Muscle of leg (tissue), 9 donors: ENCODE data around the gene DPP7. TPM values are rescaled to one million over a fixed set of nuclear protein-coding genes. Genes with fewer than 3 reads are reported as not detected.

ENCODE experiments used
- polyA plus RNA-seq, 8 donors: library from polyadenylated mRNA; unstranded; fragments of 120-200 nt; gene quantifications; one replicate each; pipeline versions ENCODE4 v1.2.1 to v1.2.3, GENCODE V29; 2013; ENCODE audit warnings: inconsistent platforms in 1 of 8, low replicate concordance in 1 of 8; ENCODE audit not compliant: insufficient read length in 8 of 8, insufficient read depth in 1 of 8
- total RNA-seq: library from RNA; stranded (reverse); fragments of 120-200 nt; gene quantifications from one replicate; pipeline ENCODE4 v1.2.4, GENCODE V29; 2013

DPP7 gene
- total and polyA plus RNA-seq, 9 donors = 23.9 to 43.9 (median 30.7) TPM

Other genes starting within 250 kb of the DPP7 start
Only the 30 nearest of the 33 such genes appear.
- 49.7 TPM for gene FBXW5, start 170.0 kb downstream of the DPP7 start, total RNA-seq
- gene FBXW5, start 170.0 kb downstream of the DPP7 start, polyA plus RNA-seq = 10 to 100 TPM; 39.9 to 54.8 (median 45.1) TPM
- 0.58 TPM for gene C8G, start 169.5 kb downstream of the DPP7 start, total RNA-seq
- gene C8G, start 169.5 kb downstream of the DPP7 start, polyA plus RNA-seq = 1 to 10 TPM in 1 of 8 donors, under 1 TPM in 6, not detected in 1; 0.17 to 2.3 (median 0.86) TPM
- gene LCN12, start 162.5 kb downstream of the DPP7 start, total RNA-seq = 0.44 TPM
- 1 to 10 TPM in 3 of 8 donors, under 1 TPM in 4, not detected in 1; 0.10 to 5.3 (median 0.75) TPM for gene LCN12, start 162.5 kb downstream of the DPP7 start, polyA plus RNA-seq
- gene PTGDS, start 137.2 kb downstream of the DPP7 start, total RNA-seq = 8.4 TPM
- 10 to 100 TPM in 3 of 8 donors, 1 to 10 TPM in 5; 2.8 to 15.9 (median 7.0) TPM for gene PTGDS, start 137.2 kb downstream of the DPP7 start, polyA plus RNA-seq
- gene LCNL1, start 131.7 kb downstream of the DPP7 start, total RNA-seq = 0.53 TPM
- 1 to 10 TPM in 1 of 8 donors, under 1 TPM in 7; 0.12 to 1.3 (median 0.34) TPM for gene LCNL1, start 131.7 kb downstream of the DPP7 start, polyA plus RNA-seq
- 19.1 TPM for gene PAXX, start 122.3 kb downstream of the DPP7 start, total RNA-seq
- gene PAXX, start 122.3 kb downstream of the DPP7 start, polyA plus RNA-seq = 10 to 100 TPM; 21.2 to 31.7 (median 27.3) TPM
- 0.27 TPM for gene CLIC3, start 118.2 kb downstream of the DPP7 start, total RNA-seq
- gene CLIC3, start 118.2 kb downstream of the DPP7 start, polyA plus RNA-seq = 1 to 10 TPM in 2 of 8 donors, under 1 TPM in 6; 0.34 to 8.4 (median 0.64) TPM
- 8.3 TPM for gene ABCA2, start 86.5 kb downstream of the DPP7 start, total RNA-seq
- gene ABCA2, start 86.5 kb downstream of the DPP7 start, polyA plus RNA-seq = 10 to 100 TPM; 15.9 to 24.8 (median 19.0) TPM
- not detected for gene FUT7, start 82.6 kb downstream of the DPP7 start, total RNA-seq
- under 1 TPM in 4 of 8 donors, not detected in 4; 0.05 to 0.16 (median 0.10) TPM for gene FUT7, start 82.6 kb downstream of the DPP7 start, polyA plus RNA-seq
- gene NPDC1, start 68.6 kb downstream of the DPP7 start, total RNA-seq = 32.1 TPM
- gene NPDC1, start 68.6 kb downstream of the DPP7 start, polyA plus RNA-seq = 10 to 100 TPM; 38.4 to 63.4 (median 44.4) TPM
- gene ENTPD2, start 60.7 kb downstream of the DPP7 start, total RNA-seq = 3.7 TPM
- 10 to 100 TPM in 7 of 8 donors, 1 to 10 TPM in 1; 9.6 to 20.6 (median 13.6) TPM for gene ENTPD2, start 60.7 kb downstream of the DPP7 start, polyA plus RNA-seq
- gene SAPCD2, start 44.2 kb downstream of the DPP7 start, total RNA-seq = 4.2 TPM
- gene SAPCD2, start 44.2 kb downstream of the DPP7 start, polyA plus RNA-seq = 1 to 10 TPM; 3.4 to 7.2 (median 5.6) TPM
- 3.1 TPM for gene UAP1L1, start 37.2 kb downstream of the DPP7 start, total RNA-seq
- gene UAP1L1, start 37.2 kb downstream of the DPP7 start, polyA plus RNA-seq = 1 to 10 TPM; 1.8 to 3.8 (median 2.0) TPM
- 40.7 TPM for gene MAN1B1, start 27.7 kb downstream of the DPP7 start, total RNA-seq
- 10 to 100 TPM; 38.5 to 59.0 (median 45.8) TPM for gene MAN1B1, start 27.7 kb downstream of the DPP7 start, polyA plus RNA-seq
- gene GRIN1, start 24.4 kb upstream of the DPP7 start, total RNA-seq = not detected
- under 1 TPM in 4 of 8 donors, not detected in 4; 0.07 to 0.17 (median 0.11) TPM for gene GRIN1, start 24.4 kb upstream of the DPP7 start, polyA plus RNA-seq
- not detected for gene LRRC26, start 55.3 kb upstream of the DPP7 start, total RNA-seq
- under 1 TPM in 1 of 8 donors, not detected in 7; 0.14 TPM for gene LRRC26, start 55.3 kb upstream of the DPP7 start, polyA plus RNA-seq
- not detected for gene TMEM210, start 57.3 kb upstream of the DPP7 start, total RNA-seq
- gene TMEM210, start 57.3 kb upstream of the DPP7 start, polyA plus RNA-seq = not detected
- gene ANAPC2, start 73.8 kb upstream of the DPP7 start, total RNA-seq = 20.4 TPM
- gene ANAPC2, start 73.8 kb upstream of the DPP7 start, polyA plus RNA-seq = 10 to 100 TPM; 23.5 to 41.6 (median 33.5) TPM
- 52.9 TPM for gene SSNA1, start 73.9 kb upstream of the DPP7 start, total RNA-seq
- 10 to 100 TPM; 60.6 to 71.5 (median 68.2) TPM for gene SSNA1, start 73.9 kb upstream of the DPP7 start, polyA plus RNA-seq
- 4.6 TPM for gene TPRN, start 86.0 kb upstream of the DPP7 start, total RNA-seq
- 10 to 100 TPM in 5 of 8 donors, 1 to 10 TPM in 3; 7.6 to 14.6 (median 10.6) TPM for gene TPRN, start 86.0 kb upstream of the DPP7 start, polyA plus RNA-seq
- gene TMEM203, start 90.9 kb upstream of the DPP7 start, total RNA-seq = 25.2 TPM
- gene TMEM203, start 90.9 kb upstream of the DPP7 start, polyA plus RNA-seq = 10 to 100 TPM; 34.1 to 38.2 (median 36.6) TPM
- 3.1 TPM for gene NDOR1, start 91.0 kb upstream of the DPP7 start, total RNA-seq
- gene NDOR1, start 91.0 kb upstream of the DPP7 start, polyA plus RNA-seq = 10 to 100 TPM in 1 of 8 donors, 1 to 10 TPM in 7; 5.8 to 10.8 (median 8.2) TPM
- 0.18 TPM for gene RNF208, start 107.5 kb upstream of the DPP7 start, total RNA-seq
- gene RNF208, start 107.5 kb upstream of the DPP7 start, polyA plus RNA-seq = 1 to 10 TPM; 2.4 to 5.1 (median 2.8) TPM
- 0.18 TPM for gene CYSRT1, start 110.4 kb upstream of the DPP7 start, total RNA-seq
- gene CYSRT1, start 110.4 kb upstream of the DPP7 start, polyA plus RNA-seq = 1 to 10 TPM in 7 of 8 donors, under 1 TPM in 1; 1.00 to 5.6 (median 3.2) TPM
- gene RNF224, start 112.8 kb upstream of the DPP7 start, total RNA-seq = not detected
- 1 to 10 TPM in 7 of 8 donors, under 1 TPM in 1; 0.68 to 7.4 (median 2.6) TPM for gene RNF224, start 112.8 kb upstream of the DPP7 start, polyA plus RNA-seq
- 0.04 TPM for gene SLC34A3, start 116.2 kb upstream of the DPP7 start, total RNA-seq
- 1 to 10 TPM in 7 of 8 donors, under 1 TPM in 1; 0.47 to 3.6 (median 1.5) TPM for gene SLC34A3, start 116.2 kb upstream of the DPP7 start, polyA plus RNA-seq
- 97.1 TPM for gene TUBB4B, start 126.6 kb upstream of the DPP7 start, total RNA-seq
- 100 to 1,000 TPM; 200 to 222 (median 217) TPM for gene TUBB4B, start 126.6 kb upstream of the DPP7 start, polyA plus RNA-seq
- gene STPG3, start 136.6 kb upstream of the DPP7 start, total RNA-seq = not detected
- gene STPG3, start 136.6 kb upstream of the DPP7 start, polyA plus RNA-seq = under 1 TPM in 7 of 8 donors, not detected in 1; 0.15 to 0.79 (median 0.33) TPM
- 25.9 TPM for gene NELFB, start 140.6 kb upstream of the DPP7 start, total RNA-seq
- 10 to 100 TPM; 50.4 to 57.6 (median 52.9) TPM for gene NELFB, start 140.6 kb upstream of the DPP7 start, polyA plus RNA-seq
- 4.4 TPM for gene TOR4A, start 163.0 kb upstream of the DPP7 start, total RNA-seq
- 1 to 10 TPM; 3.6 to 9.3 (median 8.3) TPM for gene TOR4A, start 163.0 kb upstream of the DPP7 start, polyA plus RNA-seq